GM21390 (cell line): ENCODE results near the gene KLF9.

Experiments
- ATAC-seq: cut with Tn5 transposase; IDR thresholded peaks from one replicate; pipeline ENCODE4 v1.9.1; 2021; ENCODE audit not compliant: unreplicated experiment

KLF9 gene

GRCh38 chr9:70367305-70367930 lies 47.0 kb downstream of the KLF9 start:
- ATAC-seq, result no peak

GRCh38 chr9:70363760-70364159 lies 50.7 kb downstream of the KLF9 start:
- no peak for ATAC-seq

DNA sequence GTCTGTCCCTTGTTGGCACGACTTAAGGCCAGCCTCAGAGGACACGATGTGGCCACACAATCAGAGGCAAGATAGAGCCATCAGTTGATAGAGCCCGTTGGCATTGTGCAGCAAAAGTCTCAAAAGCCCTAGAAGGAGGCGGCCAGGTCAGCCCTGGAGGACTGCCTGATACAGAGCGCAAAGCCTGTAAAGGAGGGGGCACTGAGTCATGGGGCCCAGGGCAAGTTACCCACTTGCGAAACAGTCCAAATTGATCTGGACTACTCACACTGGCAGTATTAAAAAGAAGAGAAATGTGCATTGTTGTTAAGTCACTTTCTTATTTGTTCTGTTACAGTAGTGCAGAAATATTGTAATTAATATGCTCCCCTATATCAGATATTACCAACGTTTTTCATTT lies 51.5 kb downstream of the KLF9 start:
- ATAC-seq, result no peak

GRCh38 chr9:70355801-70356200 lies 58.7 kb downstream of the KLF9 start:
- ATAC-seq, result no peak

- ATAC-seq, result no peak
Measured at GRCh38 chr9:70352802-70353201, 61.7 kb downstream of the KLF9 start.

- ATAC-seq, result no peak
Measured at GRCh38 chr9:70352356-70352755, 62.1 kb downstream of the KLF9 start.

DNA sequence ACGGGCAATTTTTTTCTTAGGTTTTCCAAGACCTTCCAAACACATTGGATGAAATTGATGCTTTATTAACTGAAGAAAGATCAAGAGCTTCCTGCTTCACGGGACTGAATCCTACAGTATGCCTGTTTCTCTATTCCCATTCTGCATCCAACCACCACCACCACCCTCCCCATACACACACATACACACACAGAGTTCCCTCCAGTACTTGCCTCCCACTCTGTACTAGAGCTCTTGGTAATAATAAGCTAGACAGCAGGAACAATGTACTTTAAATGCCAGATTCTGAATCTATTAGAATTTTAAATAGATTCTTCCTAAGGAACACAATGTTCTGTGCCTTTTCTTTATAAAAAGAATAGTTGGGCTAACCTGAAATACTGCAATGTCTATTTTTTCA lies 67.4 kb downstream of the KLF9 start:
- ATAC-seq, result no peak

- ATAC-seq, result no peak
Measured at GRCh38 chr9:70340572-70340971, 73.9 kb downstream of the KLF9 start.
